Measurements from ENCODE around the gene KLHDC3.
"Not testable (repeated sequence)": the region's sequence is repeated elsewhere in the genome, so short reads cannot be mapped to it uniquely, and the experiment has no call there.

The KLHDC3 gene

GRCh38 chr6:43029120-43029519 is 15.1 kb downstream of the KLHDC3 start:
- no peak for DNase-seq (ENCODE audit: low read depth in 2 of 2)

DNA sequence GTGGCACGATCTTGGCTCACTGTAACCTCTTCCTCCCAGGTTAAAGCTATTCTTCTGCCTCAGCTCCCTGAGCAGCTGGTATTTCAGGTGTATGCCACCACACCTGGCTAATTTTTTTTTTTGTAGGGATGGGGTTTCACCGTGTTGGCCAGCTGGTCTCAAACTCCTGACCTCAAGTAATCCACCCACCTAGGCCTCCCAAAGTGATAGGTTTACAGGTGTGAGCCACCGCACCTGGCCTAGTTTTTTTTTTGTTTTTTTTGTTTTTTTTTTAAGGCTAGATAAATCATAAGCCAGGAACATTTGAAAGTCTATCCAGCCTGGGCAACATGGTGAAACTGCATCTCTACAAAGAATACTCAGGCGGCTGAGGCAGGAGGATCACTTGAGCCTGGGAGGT is 18.3 kb downstream of the KLHDC3 start:
- DNase-seq (ENCODE audit: low read depth in 2 of 2), result no peak

DNA sequence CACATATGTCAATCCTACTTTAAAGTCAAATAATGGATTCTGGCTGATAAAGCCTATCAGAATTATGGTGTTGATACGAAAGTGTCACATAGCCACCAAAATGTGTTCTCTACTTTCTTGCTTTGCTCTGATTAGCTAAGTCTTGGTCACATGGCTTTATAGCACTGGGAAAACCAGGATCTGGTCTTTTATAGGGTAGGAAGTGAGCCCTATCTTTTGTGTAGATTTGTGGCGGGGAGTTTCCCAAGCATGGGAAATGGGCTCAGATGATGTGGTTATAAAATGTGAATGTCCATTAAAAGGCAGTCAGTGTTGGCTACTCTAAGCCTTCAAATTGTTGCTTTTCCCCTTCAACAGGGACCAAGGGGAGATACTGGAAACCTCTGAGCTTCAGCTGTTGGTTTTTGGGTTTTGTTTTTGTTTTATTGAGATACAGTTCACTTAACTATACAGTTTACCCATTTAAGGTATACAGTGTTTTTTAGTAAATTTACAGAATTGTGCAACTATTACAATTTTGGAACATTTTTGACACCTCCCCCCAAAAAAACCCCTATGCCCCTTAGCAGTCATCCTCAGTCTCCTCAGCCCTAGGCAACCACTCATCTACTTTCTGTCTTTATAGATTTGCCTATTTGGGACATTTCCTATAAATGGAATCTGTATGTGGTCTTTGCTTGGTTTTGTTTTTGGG is 19.6 kb downstream of the KLHDC3 start:
- DNase-seq (ENCODE audit: low read depth in 2 of 2), result no peak

DNA sequence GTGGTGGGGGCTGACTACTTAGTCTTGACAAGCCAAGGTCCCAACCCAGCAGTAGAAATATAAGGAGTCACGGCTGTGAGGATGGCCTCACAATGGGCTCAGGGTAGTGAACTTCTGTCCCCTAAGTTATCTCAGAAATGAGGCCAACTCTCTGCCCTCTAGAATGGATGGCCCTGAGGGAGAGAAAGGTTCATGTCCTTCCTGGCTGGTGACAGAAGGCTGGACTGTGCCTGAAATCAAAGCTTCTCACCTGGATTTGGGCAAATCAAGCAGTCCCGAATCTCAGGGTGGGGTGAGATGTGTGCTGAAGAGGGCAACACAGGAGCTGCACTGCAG is 20.1 kb downstream of the KLHDC3 start:
- DNase-seq (ENCODE audit: low read depth in 2 of 2), result no peak

DNA sequence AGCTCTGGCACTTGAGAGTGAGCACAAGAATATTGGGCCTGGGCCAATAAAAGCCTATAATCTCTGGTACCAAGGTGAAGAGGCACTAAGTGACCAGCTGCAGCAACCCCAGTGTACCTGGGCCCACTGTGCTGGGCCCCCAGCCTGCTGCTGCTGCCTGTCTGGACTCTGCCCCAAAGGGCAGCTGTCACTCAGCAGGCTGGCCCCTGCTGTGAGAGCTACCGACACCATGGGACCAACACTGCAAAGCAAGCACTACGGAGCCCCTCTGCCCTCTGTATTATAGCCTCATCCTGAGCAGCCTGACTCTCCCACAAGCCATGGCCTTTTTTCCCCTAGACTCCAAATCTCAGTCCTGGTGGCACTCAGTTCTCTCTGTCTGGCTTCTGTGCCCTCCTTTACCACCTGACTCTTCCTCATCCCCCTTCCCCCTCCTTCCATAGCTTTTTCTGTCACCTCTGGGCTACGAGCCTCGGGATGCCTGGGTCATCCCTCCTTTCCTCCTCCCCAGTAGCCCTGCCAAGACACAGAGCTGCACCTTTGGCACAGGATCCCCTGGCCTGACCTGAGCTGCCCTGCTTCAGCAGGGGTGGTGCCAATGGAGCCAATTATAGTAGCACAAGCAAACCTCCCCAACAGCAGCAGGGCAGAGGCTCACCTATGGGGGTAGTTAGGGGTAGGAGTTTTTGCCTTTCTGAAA is 21.6 kb downstream of the KLHDC3 start:
- no peak for DNase-seq (ENCODE audit: low read depth in 2 of 2)

- no peak for DNase-seq (ENCODE audit: low read depth in 2 of 2)
These were observed 22.7 kb downstream of the KLHDC3 start for GRCh38 chr6:43036712-43037111.

DNA sequence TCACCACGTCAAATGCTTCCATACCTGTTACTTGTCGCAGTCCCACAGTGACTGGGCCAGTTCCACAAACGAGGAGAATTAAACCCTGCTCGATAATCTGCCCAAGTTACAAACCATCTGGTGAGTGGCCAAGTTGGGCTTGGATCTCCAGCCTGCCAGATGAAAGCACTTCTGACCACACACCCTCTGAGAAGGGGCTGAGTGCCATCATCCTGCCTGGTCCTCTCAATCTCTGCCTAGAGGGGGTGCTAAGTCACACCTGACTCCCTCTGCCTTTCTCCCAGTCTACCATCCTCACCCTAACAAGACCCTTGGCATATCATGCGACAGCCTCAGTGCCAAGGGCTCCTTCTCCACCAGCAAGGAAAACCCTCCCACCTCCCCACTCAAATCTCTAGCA is 23.1 kb downstream of the KLHDC3 start:
- no peak for DNase-seq (ENCODE audit: low read depth in 2 of 2)

- no peak for DNase-seq (ENCODE audit: low read depth in 2 of 2)
These were observed 23.7 kb downstream of the KLHDC3 start for GRCh38 chr6:43037706-43038105.

GRCh38 chr6:43038727-43039126 is 24.7 kb downstream of the KLHDC3 start:
- DNase-seq (ENCODE audit: low read depth in 2 of 2), result no peak

DNA sequence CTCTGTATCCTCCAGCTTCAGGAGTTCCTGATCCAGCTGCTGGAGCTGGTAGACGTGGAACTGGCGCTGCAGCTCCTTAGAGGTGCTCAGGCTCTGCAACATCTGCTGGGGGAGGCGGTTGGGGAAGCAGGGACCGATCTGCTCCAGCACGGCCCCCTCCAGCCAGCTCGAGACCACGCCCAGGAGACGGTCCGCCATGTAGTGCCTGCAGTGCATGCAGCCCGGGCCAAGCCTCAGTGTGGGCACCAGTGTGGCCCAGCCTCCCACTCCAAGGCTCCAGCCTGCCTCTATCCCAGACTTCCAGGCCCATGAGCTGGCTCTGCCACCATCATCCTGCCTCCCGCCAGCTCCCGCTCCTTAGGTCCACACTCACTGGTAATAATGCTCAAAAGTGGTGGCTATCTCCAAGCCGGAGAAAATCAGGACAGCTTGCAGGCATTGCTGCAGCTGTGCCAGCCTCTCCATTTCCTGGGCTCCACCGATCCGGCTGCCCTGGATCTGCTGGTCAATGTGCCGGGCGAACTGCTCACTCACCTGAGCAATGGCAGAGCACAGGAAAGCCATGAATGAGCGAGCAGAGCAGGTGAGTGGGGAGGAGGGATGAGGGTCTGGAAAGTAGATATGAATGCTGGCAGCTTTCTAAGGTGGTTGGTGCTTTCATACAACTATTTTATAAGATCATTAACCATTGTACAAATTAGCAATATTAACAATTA is 26.7 kb downstream of the KLHDC3 start:
- DNase-seq (ENCODE audit: low read depth in 2 of 2), result no peak

DNA sequence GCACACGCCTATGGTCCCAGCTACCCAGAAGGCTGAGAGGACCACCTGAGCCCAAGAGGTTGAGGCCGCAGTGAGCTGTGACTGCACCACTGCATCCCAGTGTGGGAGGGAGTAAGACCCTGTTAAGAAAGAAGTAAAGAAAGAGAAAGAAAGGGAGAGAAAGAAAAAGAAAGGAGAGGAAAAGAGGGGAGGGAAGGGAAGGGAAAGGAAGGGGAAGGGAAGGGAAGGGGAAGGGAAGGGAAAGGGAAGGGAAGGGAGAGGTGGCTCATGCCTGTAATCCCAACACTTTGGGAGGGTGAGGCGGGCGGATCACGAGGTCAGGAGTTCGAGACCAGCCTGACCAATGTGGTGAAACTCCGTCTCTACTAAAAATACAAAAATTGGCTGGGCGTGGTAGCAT is 27.4 kb downstream of the KLHDC3 start:
- DNase-seq (ENCODE audit: low read depth in 2 of 2), result not testable (repeated sequence)

DNA sequence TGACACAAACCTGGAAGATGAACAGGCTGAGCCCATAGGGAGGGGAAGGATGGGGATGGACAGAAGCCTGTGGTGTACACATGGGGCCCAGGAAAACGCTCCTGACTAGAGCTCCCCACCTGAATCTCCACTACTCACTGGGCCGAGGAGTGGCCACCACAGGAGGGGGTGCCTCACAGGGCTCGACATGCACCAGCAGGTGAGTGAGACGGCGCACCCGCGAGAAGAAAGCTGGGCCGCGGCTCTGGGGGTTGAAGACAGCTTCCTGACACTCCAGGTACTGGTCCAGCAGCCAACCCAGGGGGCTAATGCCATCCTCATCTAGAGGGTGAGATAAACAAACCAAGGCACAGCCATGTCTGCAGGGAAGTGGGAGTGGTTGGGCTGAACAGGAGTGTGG is 29.3 kb downstream of the KLHDC3 start:
- DNase-seq (ENCODE audit: low read depth in 2 of 2), result no peak

DNA sequence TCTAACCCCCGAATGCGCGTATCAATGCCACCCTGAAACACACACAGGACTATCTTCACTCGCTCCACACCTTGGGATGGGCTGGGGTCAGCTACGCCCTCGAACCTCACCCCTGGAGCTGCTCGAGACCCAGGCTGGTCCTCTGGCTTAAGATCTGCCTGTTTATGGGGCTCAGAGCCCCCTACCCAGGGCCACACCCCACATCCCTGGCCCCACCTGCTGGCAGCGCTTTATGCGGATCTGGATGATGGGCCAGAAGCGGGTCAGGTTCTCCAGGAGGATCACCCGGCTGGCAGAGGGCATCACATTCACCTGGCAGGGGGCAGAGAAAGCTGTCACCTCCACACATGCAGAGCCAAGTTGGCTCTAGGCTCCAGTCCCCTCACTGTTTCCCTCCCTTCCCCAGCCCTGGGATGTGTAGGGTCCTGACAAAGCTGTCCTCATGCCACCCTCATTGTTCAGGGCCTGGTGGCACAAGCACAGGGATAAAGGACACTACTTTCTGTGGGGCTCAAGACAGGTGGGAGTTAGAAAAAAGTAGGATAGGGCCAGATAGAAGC is 31.4 kb downstream of the KLHDC3 start:
- DNase-seq (ENCODE audit: low read depth in 2 of 2), result no peak

- DNase-seq (ENCODE audit: low read depth in 2 of 2), result no peak
These were observed 33.9 kb downstream of the KLHDC3 start for GRCh38 chr6:43047998-43048397.

GRCh38 chr6:43050981-43051380 is 36.9 kb downstream of the KLHDC3 start:
- no peak for DNase-seq (ENCODE audit: low read depth in 2 of 2)

GRCh38 chr6:43052225-43052841 is 38.3 kb downstream of the KLHDC3 start:
- DNase-seq (ENCODE audit: low read depth in 2 of 2), result no peak

DNA sequence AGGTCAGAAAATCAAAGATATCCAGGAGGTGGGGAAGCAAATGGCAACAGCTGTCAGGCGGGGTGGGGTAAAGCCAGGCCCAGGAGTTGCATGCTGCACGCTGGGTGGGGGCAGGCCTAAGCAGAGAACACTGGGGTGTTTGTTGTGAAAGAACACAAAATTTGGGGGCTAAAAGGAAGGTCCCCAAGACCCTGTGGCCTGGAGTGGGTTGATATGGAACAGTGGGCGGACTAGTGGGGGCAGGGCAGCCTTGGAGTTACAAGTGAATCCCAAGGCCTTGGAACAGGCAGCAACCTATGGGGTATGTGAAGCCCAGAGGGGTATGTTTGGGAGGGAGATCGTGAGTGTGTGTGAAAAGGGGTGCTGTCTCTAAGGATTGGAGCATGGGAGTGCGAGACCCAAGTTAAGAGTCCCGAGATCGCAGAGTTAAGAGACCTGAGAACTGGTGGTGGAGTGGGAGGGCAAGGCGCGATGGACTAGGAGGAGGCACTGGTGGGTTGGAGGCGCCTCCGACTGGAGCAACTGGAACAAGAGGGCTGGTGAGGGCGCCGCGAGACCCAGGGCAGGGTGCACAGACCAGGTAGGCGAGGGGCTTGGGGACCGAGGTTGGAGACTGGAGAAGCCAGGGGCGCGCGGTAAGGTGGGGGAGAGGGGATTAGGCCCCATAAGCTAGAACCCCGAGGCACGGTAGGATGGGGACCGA is 38.9 kb downstream of the KLHDC3 start:
- no peak for DNase-seq (ENCODE audit: low read depth in 2 of 2)

DNA sequence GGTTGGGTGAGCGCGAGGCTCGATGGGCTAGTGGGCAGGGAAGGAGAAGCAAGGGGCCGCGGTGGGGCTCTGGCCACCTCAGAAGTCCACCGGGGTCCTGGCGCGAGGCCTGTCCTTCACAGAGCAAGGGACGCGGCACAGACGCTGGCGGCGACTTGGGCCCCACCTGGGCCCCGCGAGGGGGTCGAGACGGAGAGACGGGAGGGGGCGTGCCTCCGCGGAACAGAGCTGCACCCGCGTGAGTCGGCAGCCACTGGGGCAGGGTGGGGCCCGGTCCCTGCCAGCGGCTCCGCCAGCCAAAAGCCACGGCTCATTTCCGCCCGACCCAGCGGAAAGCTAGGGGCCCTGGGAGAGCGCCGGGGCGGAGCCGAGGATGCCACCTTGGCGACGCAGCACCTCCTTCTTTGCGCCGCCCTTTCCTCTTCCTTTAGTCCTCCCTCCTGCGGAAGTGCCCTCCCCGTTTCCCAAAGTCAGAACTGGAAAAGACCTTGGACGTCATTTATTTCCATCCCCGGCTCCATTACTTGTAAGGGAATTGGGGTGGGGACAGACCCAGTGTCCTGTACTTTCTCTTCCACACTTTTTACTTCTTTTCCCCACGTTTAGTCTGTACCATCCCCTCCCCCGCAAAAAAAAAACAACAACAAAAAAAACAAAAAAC is 39.6 kb downstream of the KLHDC3 start, which contains the start of gene CUL7:
TSS of gene CUL7 (minus strand) at position 307 of the 661 bp plus-strand sequence. CDS start 1,063 bp downstream, outside the sequence.
- DNase-seq (ENCODE audit: low read depth in 2 of 2), result peak; percentile 78 to 86

- DNase-seq (ENCODE audit: low read depth in 2 of 2), result no peak
These were observed 40.3 kb downstream of the KLHDC3 start for GRCh38 chr6:43054206-43054943.

DNA sequence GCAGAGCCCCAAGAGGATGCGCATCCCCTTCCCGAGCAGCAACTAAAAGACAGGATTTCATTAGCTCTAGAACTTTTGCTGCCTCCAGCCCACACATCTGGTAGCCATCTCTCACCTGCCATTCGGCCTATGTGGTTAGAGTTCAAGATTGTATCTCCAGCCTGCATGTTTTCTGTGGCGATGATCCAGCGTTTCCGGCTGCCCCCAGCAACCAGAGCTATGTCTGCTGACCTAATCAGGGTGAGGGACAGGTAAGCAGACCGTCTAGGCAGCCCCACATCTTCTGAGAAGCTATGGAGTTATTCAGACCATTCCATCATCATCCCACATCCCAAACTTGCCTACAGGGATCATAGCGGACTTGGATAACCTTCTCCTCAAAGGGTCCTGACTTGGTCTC is 41.9 kb downstream of the KLHDC3 start:
- DNase-seq (ENCODE audit: low read depth in 2 of 2), result no peak
